PC-9 (cell line): Measurements from ENCODE around the gene CCDC78.

Source experiments
- CTCF ChIP-seq: fragments of 200-600 bp; sonication (generic); conservative IDR thresholded peaks from 2 replicates; pipeline ENCODE4 v1.6.1; 2017; ENCODE audit warnings: mixed run types, antibody characterized with exemption, mild to moderate bottlenecking, moderate library complexity
- EZH2 ChIP-seq: fragments of 200-600 bp; sonication (generic); IDR thresholded peaks from 2 replicates; pipeline ENCODE4 v1.8.0; 2017; ENCODE audit warnings: antibody characterized with exemption, low read depth

- TF ChIP-seq CTCF = no peak
- no peak for TF ChIP-seq EZH2
Observed at GRCh38 chr16:711084-711483, 15.2 kb downstream of the CCDC78 start.
